Ascending aorta (tissue), 2 donors: ENCODE data around the gene PTPRE. TPM values are rescaled to one million over a fixed set of nuclear protein-coding genes. Genes with fewer than 3 reads are reported as not detected.

Source experiments
- DNase-seq, 2 donors: peaks; one replicate each; pipeline ENCODE4 v3.0.0-alpha.2; 2019; ENCODE audit warnings: low spot score in 2 of 2
- H3K27ac ChIP-seq, 2 donors: fragments of 200-600 bp; sonication (generic); one replicate each; pipeline ENCODE4 v1.5.1; 2016 to 2017; ENCODE audit warnings: mild to moderate bottlenecking in 1 of 2
- H3K27me3 ChIP-seq: fragments of 200-600 bp; sonication (generic); one replicate; pipeline ENCODE4 v1.5.1; 2017
- H3K36me3 ChIP-seq, 2 donors: fragments of 200-600 bp; sonication (generic); one replicate each; pipeline ENCODE4 v1.5.1; 2016
- H3K4me1 ChIP-seq, 2 donors: fragments of 200-600 bp; sonication (generic); one replicate each; pipeline ENCODE4 v1.5.1; 2016 to 2017; ENCODE audit warnings: mild to moderate bottlenecking in 1 of 2
- H3K4me3 ChIP-seq, 2 donors: fragments of 200-600 bp; sonication (generic); one replicate each; pipeline ENCODE4 v1.5.1; 2016 to 2017; ENCODE audit warnings: mild to moderate bottlenecking in 1 of 2
- H3K9me3 ChIP-seq, 2 donors: fragments of 200-600 bp; sonication (generic); one replicate each; pipeline ENCODE4 v1.5.1; 2016
- CTCF ChIP-seq, 3 experiments: fragments of 200-600 bp in 2 of 3; fragments of 450-650 bp in 1 of 3; sonication (generic) in 2 of 3; IDR thresholded peaks; one replicate each; pipeline ENCODE4 v1.5.1; 2016 to 2019; ENCODE audit warnings: antibody characterized with exemption in 3 of 3, mild to moderate bottlenecking in 1 of 3, moderate library complexity in 1 of 3
- intact Hi-C: fragments of 100-400 bp; cut with DNase I; formaldehyde crosslinking; loops from one replicate; pipeline ENCODE4 v1.15.1; 2023
- total RNA-seq: library from RNA; depleted of rRNA; stranded (reverse); fragments of >200 nt; gene quantifications from one replicate; pipeline ENCODE4 v1.1.0, GENCODE V29; 2016

The PTPRE gene
- total RNA-seq, 1 donor from 2014 or later: 14.5 TPM

- no peaks in the 10 kb centered on the region for H3K36me3 ChIP-seq
- no peak for TF ChIP-seq CTCF (IDR thresholded peaks at IDR 0.05)
- H3K4me1 ChIP-seq: no peaks in the 10 kb centered on the region
- H3K9me3 ChIP-seq: no peaks in the 10 kb centered on the region
- no peak overlapping the region for H3K27ac ChIP-seq
- intact Hi-C loops: no loop called here
- no peak for DNase-seq
- H3K27me3 ChIP-seq: no peaks in the 10 kb centered on the region
- no peak overlapping the region for H3K4me3 ChIP-seq
Observed at GRCh38 chr10:128116187-128116586, 209.3 kb downstream of the PTPRE start.

GRCh38 chr10:128116851-128117615 is 210.1 kb downstream of the PTPRE start:
- TF ChIP-seq CTCF (IDR thresholded peaks at IDR 0.05): no peak
- intact Hi-C loops: no loop called here
- H3K27me3 ChIP-seq: no peaks in the 10 kb centered on the region
- no peak overlapping the region for H3K27ac ChIP-seq
- DNase-seq: no peak
- no peaks in the 10 kb centered on the region for H3K9me3 ChIP-seq
- no peaks in the 10 kb centered on the region for H3K36me3 ChIP-seq
- H3K4me1 ChIP-seq: no peaks in the 10 kb centered on the region
- H3K4me3 ChIP-seq: no peak overlapping the region

GRCh38 chr10:128121750-128122412 is 215.0 kb downstream of the PTPRE start:
- H3K36me3 ChIP-seq: no peaks in the 10 kb centered on the region
- intact Hi-C loops: no loop called here
- no peaks in the 10 kb centered on the region for H3K27me3 ChIP-seq
- DNase-seq: no peak
- no peaks in the 10 kb centered on the region for H3K9me3 ChIP-seq
- H3K4me3 ChIP-seq: no peak overlapping the region
- no peak for TF ChIP-seq CTCF (IDR thresholded peaks at IDR 0.05)
- peaks cover 12 to 13% of the 10 kb centered on the region in 2 donors for H3K4me1 ChIP-seq
- no peak overlapping the region for H3K27ac ChIP-seq

- TF ChIP-seq CTCF (IDR thresholded peaks at IDR 0.05): no peak
- Histone ChIP-seq H3K36me3 (no peaks in the 10 kb centered on the region), H3K4me1 (peaks cover 12 to 13% of the 10 kb centered on the region in 2 donors), H3K9me3 (no peaks in the 10 kb centered on the region), H3K27ac (no peak overlapping the region), H3K4me3 (no peak overlapping the region), H3K27me3 (no peaks in the 10 kb centered on the region)
- no peak for DNase-seq
- intact Hi-C loops: no loop called here
Observed at GRCh38 chr10:128122931-128123330, 216.0 kb downstream of the PTPRE start.

GRCh38 chr10:128123846-128124245 is 216.9 kb downstream of the PTPRE start:
- peaks cover 12 to 13% of the 10 kb centered on the region in 2 donors for H3K4me1 ChIP-seq
- no peak overlapping the region for H3K4me3 ChIP-seq
- no peaks in the 10 kb centered on the region for H3K27me3 ChIP-seq
- DNase-seq: no peak
- no peaks in the 10 kb centered on the region for H3K9me3 ChIP-seq
- H3K36me3 ChIP-seq: no peaks in the 10 kb centered on the region
- no peak overlapping the region for H3K27ac ChIP-seq
- intact Hi-C loops: no loop called here
- no peak for TF ChIP-seq CTCF (IDR thresholded peaks at IDR 0.05)
